A549 (cell line): ENCODE measurements around the gene GTF2F1. TPM values are rescaled to one million over a fixed set of nuclear protein-coding genes. Genes with fewer than 3 reads are reported as not detected.
"Not testable (repeated sequence)": the region's sequence is repeated elsewhere in the genome, so short reads cannot be mapped to it uniquely, and the experiment has no call there.

ENCODE experiments used
- ATAC-seq, 2 experiments: fragments of 200-7000 bp in 1 of 2; fragments of >200 bp in 1 of 2; cut with Nextera tagmentation in 1 of 2; cut with Tn5 transposase in 1 of 2; 3 replicates each; pipeline versions ENCODE4 v1.8.0 to v1.9.1; 2018 to 2020; ENCODE audit warnings: mild to moderate bottlenecking in 1 of 2, moderate library complexity in 1 of 2
- CTCF ChIA-PET: fragments of 300-600 bp; sonication (Branson Sonifier 250); formaldehyde crosslinking; extraction: SDS; loops from one replicate; lab custom pipeline; 2021; ENCODE audit warnings: antibody characterized with exemption, inconsistent platforms; lab: Yijun Ruan, JAX
- POLR2A ChIA-PET: fragments of 350-600 bp; formaldehyde crosslinking; extraction: SDS; loops from one replicate; lab custom pipeline; 2021; ENCODE audit warnings: antibody characterized with exemption, inconsistent platforms; lab: Yijun Ruan, JAX
- DNase-seq, 2 experiments: peaks; one replicate each; pipeline versions ENCODE4 v3.0.0 to v3.0.0-alpha.2; 2011 to 2016; ENCODE audit warnings: low read depth in 1 of 2, low spot score in 1 of 2
- FAIRE-seq: peaks from 2 replicates; lab custom pipeline; 2011; peaks lifted over from hg19 to GRCh38; lab: Jason Lieb, UNC
- H3K27ac ChIP-seq, 2 experiments: fragments of >200 bp; sonication (Bioruptor Twin); formaldehyde crosslinking; 3 replicates each; pipeline ENCODE4 v1.5.1; 2016 to 2017
- H3K4me1 ChIP-seq: fragments of >200 bp; sonication (Bioruptor Twin); formaldehyde crosslinking; 3 replicates; pipeline ENCODE4 v1.6.1; 2016
- H3K4me2 ChIP-seq: fragments of >200 bp; sonication (Bioruptor Twin); formaldehyde crosslinking; 3 replicates; pipeline ENCODE4 v1.6.1; 2016
- H3K4me3 ChIP-seq: fragments of >200 bp; sonication (Bioruptor Twin); formaldehyde crosslinking; 3 replicates; pipeline ENCODE4 v1.5.1; 2016
- H3K9me3 ChIP-seq: fragments of >200 bp; sonication (Bioruptor Twin); formaldehyde crosslinking; 3 replicates; pipeline ENCODE4 v1.6.1; 2016
- CTCF ChIP-seq: fragments of >200 bp; sonication (Bioruptor Twin); formaldehyde crosslinking; IDR thresholded peaks from 3 replicates; pipeline ENCODE4 v1.5.1; 2016
- E2F6 ChIP-seq: IDR thresholded peaks from 2 replicates; pipeline ENCODE4 v1.6.1; 2012; ENCODE audit warnings: low read depth, borderline replicate concordance
- EHMT2 ChIP-seq: fragments of 200-600 bp; sonication (generic); IDR thresholded peaks from 2 replicates; pipeline ENCODE4 v1.6.1; 2016; ENCODE audit warnings: antibody characterized with exemption, low read depth, mild to moderate bottlenecking, moderate library complexity
- ELK1 ChIP-seq: fragments of 150-350 bp; IDR thresholded peaks from 2 replicates; pipeline ENCODE4 v1.6.1; 2014; ENCODE audit warnings: low read depth, mild to moderate bottlenecking, low read length
- ESRRA ChIP-seq: fragments of 150-350 bp; IDR thresholded peaks from 2 replicates; pipeline ENCODE4 v1.6.1; 2014; ENCODE audit warnings: mild to moderate bottlenecking, low read length, borderline replicate concordance
- FOSB ChIP-seq: fragments of 250-450 bp; sonication (Bioruptor Pico); IDR thresholded peaks from 2 replicates; pipeline ENCODE4 v1.5.0; 2020; ENCODE audit warnings: mild to moderate bottlenecking, moderate library complexity
- HES2 ChIP-seq: fragments of >200 bp; sonication (Bioruptor Twin); formaldehyde crosslinking; IDR thresholded peaks from 2 replicates; pipeline ENCODE4 v1.6.1; 2016
- MAX ChIP-seq: IDR thresholded peaks from 2 replicates; pipeline ENCODE4 v1.6.1; 2012
- NPAS2 ChIP-seq: fragments of 250-450 bp; sonication (Bioruptor Pico); IDR thresholded peaks from 2 replicates; pipeline ENCODE4 v1.8.0; 2022; ENCODE audit warnings: mild to moderate bottlenecking, moderate library complexity, borderline replicate concordance
- PHF8 ChIP-seq: fragments of 200-600 bp; sonication (generic); IDR thresholded peaks from 2 replicates; pipeline ENCODE4 v1.6.1; 2016; ENCODE audit warnings: low read depth, mild to moderate bottlenecking, antibody characterized with exemption, moderate library complexity, borderline replicate concordance
- POLR2AphosphoS2 ChIP-seq: conservative IDR thresholded peaks from 2 replicates; pipeline ENCODE4 v1.6.1; 2012; ENCODE audit warnings: low read length, improper control_type of control experiment, inconsistent platforms
- RAD21 ChIP-seq, 2 experiments: fragments of >200 bp in 1 of 2; sonication (Bioruptor Twin) in 1 of 2; formaldehyde crosslinking in 1 of 2; IDR thresholded peaks in 1 of 2; conservative IDR thresholded peaks in 1 of 2; 2 replicates in 1 of 2; 3 replicates in 1 of 2; pipeline ENCODE4 v1.6.1; 2012 to 2018; ENCODE audit warnings: inconsistent platforms in 1 of 2
- RARB ChIP-seq: fragments of 250-450 bp; sonication (Bioruptor Pico); IDR thresholded peaks from 2 replicates; pipeline ENCODE4 v1.8.0; 2021; ENCODE audit warnings: mild to moderate bottlenecking, moderate library complexity
- RCOR1 ChIP-seq: fragments of 150-350 bp; IDR thresholded peaks from 2 replicates; pipeline ENCODE4 v1.6.1; 2014; ENCODE audit warnings: antibody characterized with exemption, low read length, low read depth
- REST ChIP-seq: fragments of 200-600 bp; sonication (generic); IDR thresholded peaks from 2 replicates; pipeline ENCODE4 v1.6.1; 2016; ENCODE audit warnings: antibody characterized with exemption, mild to moderate bottlenecking, moderate library complexity
- TFCP2L1 ChIP-seq: fragments of 250-450 bp; sonication (Bioruptor Pico); IDR thresholded peaks from 2 replicates; pipeline ENCODE4 v1.5.0; 2021; ENCODE audit warnings: mild to moderate bottlenecking
- ZC3H11A ChIP-seq: fragments of 450-650 bp; IDR thresholded peaks from 2 replicates; pipeline ENCODE4 v1.6.1; 2014; ENCODE audit warnings: antibody characterized with exemption, mild to moderate bottlenecking
- ZSCAN20 ChIP-seq: fragments of 250-450 bp; sonication (Bioruptor Pico); IDR thresholded peaks from 2 replicates; pipeline ENCODE4 v1.8.0; 2022; ENCODE audit warnings: mild to moderate bottlenecking, moderate library complexity
- WGBS: methylation state at CpG from one replicate; pipeline ENCODE4 v1.1.6; 2017; ENCODE audit errors: missing lambda C conversion rate; 5-methylcytosine and 5-hydroxymethylcytosine counted together
- polyA plus RNA-seq, 4 experiments: library from polyadenylated mRNA; depleted of rRNA in 3 of 4; stranded (reverse); fragments of >200 nt; fragmentation: RNase III in 1 of 4; extraction: RNeasy Plus Mini Kit Qiagen cat#74134 plus additional on column Dnase treatment in 1 of 4; gene quantifications; 2 replicates in 3 of 4; 3 replicates in 1 of 4; pipeline ENCODE4 v1.2.3, GENCODE V29; 2011 to 2017

The GTF2F1 gene
- polyA plus RNA-seq, 2 of the 4 experiments (the other 2 are of a cell fraction) = 39.0 to 75.3 TPM

- not testable (repeated sequence) for H3K27ac ChIP-seq
- TF ChIP-seq ZC3H11A = peak; percentile 42; the same call in 1 of the 2 replicates
- TF ChIP-seq, all 56 proteins: peak for 1; not testable (repeated sequence) for 55
- POLR2A ChIA-PET, CTCF ChIA-PET, H3K9me3 ChIP-seq, FAIRE-seq, H3K4me2 ChIP-seq, ATAC-seq, H3K4me1 ChIP-seq, DNase-seq, H3K4me3 ChIP-seq: not testable (repeated sequence)
- WGBS = 91% methylated on average over 23 of the region's 23 CpGs
Measured at GRCh38 chr19:6400062-6400944, 7.3 kb upstream of the GTF2F1 start.

GRCh38 chr19:6396305-6396704 lies 3.3 kb upstream of the GTF2F1 start:
- FAIRE-seq (no peak), DNase-seq (no peak), ATAC-seq (no peak)
- CTCF ChIA-PET = no interaction called here
- Histone ChIP-seq H3K4me3 (no peak overlapping the region), H3K4me1 (peaks cover 6% of the 10 kb centered on the region; the same call in 1 of the 3 replicates), H3K9me3 (no peaks in the 10 kb centered on the region), H3K4me2 (no peak overlapping the region), H3K27ac (no peak overlapping the region)
- TF ChIP-seq FOSB (CRISPR knock-in tag) = no peak
- WGBS = 67% methylated on average over 3 of the region's 12 CpGs
- POLR2A ChIA-PET = no interaction called here

- TF ChIP-seq TFCP2L1 (CRISPR knock-in tag) (no peak), E2F6 (no peak), ESRRA (no peak), RAD21 (conservative IDR thresholded peaks at IDR 0.05 in 1 of 2, IDR thresholded peaks at IDR 0.05 in 1 of 2) (no peak), RARB (CRISPR knock-in tag) (no peak), REST (no peak), EHMT2 (no peak), HES2 (no peak), POLR2AphosphoS2 (no peak), PHF8 (no peak), CTCF (no peak), NPAS2 (CRISPR knock-in tag) (no peak), ELK1 (no peak), RCOR1 (no peak), MAX (no peak), ZSCAN20 (CRISPR knock-in tag) (no peak)
- TF ChIP-seq, all 56 proteins: peak for 0
- CTCF ChIA-PET = interaction anchor here (0.7 kb wide), 1 partner anchor 902 kb away, joined by 3 read pairs; no protein-coding TSS in a partner anchor
- WGBS = 85% methylated on average over 3 of the region's 3 CpGs
Measured at GRCh38 chr19:6394831-6395230, 1.9 kb upstream of the GTF2F1 start.

More at GRCh38 chr19:6394831-6395230, 1.9 kb upstream of the GTF2F1 start:
- no peak overlapping the region for H3K27ac ChIP-seq
- H3K4me3 ChIP-seq = no peak overlapping the region
- no peak for ATAC-seq
- no peak for DNase-seq
- POLR2A ChIA-PET = interaction anchor here (1.1 kb wide), 1 partner anchor 22 kb away, joined by 10 read pairs; the partner anchor contains the start of gene ALKBH7
- FAIRE-seq = no peak
- no peak overlapping the region for H3K4me2 ChIP-seq
- peaks cover 6% of the 10 kb centered on the region; the same call in 1 of the 3 replicates for H3K4me1 ChIP-seq
- no peaks in the 10 kb centered on the region for H3K9me3 ChIP-seq
